Brain pericyte (primary cell): ENCODE data around the gene NBAS.

Source experiments
- DNase-seq: peaks from one replicate; pipeline ENCODE4 v3.0.0-alpha.2; 2012; ENCODE audit warnings: low read depth, low spot score

Gene NBAS

DNA sequence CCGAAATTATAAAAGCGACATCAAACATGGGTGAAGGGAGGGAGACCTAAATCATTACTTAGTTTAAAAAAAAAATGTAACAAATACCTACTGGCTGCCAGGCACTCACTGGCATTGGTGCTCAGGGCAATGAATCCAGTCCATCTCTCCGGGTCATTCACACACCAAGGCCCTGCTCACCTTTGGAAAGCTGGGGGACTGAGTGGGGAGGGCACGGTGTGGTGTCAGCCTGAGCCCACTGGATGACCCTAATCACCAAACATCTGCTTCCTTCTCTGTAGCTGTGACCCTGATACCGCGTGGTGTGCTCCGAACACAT is 30.2 kb upstream of the NBAS start:
- DNase-seq = no peak

DNA sequence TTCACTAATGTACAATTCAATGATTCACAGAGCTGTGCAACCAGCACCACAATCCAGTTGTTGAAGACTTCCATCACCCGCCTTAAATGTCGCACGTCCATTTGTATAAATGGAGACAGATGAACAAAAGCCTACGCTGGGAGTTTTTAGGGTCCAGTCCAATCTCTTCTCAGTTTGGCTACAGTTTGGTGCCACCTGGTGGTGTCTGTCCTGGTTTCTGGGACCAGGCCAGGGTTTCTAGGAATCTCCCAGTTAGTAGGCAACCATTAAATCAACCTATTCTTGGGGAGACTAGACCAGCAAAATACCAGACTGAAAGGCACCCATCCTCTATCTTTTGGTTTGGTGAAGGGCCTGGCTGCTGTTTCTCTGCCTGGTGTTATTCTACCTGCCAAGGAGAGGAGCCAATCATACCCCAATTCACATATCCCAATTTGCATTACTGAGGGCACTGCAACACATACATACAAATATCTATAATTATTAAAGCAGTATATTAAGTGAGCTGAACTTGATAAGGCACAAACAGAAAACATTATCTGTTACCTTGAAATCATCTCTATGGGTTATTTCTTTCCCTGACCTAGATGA is 27.3 kb upstream of the NBAS start:
- DNase-seq = no peak

DNA sequence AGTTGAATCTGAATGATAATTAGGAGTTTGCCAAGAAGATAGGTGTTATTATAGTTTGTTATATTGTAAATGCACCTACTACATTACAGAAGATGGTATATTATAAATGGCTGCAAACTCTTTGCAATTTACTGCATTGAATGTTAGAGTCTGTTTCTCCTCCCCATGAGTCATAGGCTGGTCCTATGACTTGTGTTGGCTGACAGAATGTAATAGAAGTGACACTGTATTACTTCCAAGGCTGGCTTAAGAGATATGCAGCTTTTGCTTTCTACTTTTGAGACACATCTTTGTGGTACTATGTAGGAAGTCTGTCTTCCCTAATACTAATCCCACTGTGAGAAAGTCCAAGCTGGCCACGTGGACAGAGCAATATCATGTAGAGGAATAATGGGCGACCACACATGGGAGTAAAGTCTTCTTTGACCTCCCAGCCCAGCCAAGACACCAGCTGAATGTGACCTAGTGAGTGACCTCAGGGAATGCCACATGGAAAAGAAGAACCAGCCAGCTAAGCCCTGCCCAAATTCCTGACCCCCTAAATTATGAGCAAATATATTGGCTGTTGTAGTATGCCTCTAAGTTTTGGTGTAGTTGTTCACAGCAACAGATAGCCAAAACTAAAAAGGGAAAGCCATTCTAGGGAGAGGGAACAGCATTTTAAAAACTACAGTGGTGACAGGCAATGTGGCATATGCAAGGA is 23.8 kb upstream of the NBAS start:
- no peak for DNase-seq

DNA sequence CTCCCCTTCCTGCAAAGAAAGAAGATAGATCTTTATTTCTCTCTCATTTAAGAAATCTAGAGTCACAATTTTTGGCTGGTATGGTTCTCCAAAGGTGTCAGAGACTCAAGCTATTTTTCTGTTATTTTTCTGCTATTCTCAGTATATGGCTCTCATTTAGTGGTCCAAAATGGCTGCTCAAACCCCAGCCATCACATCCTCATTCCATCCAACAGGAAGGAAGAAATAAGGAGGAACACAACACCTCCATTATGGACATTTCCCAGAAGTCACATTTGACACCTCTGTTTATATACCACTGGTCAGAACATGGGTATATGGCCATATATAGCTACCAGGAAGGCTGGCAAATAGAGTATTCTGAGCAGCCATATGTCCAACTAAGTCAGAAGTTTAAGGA is 23.2 kb upstream of the NBAS start:
- DNase-seq = no peak

DNA sequence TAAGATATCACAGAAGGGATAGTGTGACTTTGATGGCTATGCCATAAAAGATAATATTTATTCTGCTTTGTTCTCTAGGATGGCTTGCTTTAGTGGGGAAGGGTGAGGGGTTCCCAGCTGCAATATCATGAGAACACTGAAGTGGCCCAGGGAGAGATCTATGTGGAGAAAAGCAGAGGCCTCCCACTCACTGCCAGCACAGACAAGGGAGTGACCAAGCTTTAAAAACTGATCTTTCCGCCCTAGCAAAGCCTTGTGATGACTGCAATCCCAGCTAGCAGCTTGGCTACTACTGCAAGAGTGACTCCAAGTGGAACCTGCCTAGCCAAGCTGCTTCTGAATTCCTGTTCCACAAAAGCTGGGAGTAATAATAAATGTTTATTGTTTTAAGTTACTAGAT is 22.7 kb upstream of the NBAS start:
- no peak for DNase-seq

DNA sequence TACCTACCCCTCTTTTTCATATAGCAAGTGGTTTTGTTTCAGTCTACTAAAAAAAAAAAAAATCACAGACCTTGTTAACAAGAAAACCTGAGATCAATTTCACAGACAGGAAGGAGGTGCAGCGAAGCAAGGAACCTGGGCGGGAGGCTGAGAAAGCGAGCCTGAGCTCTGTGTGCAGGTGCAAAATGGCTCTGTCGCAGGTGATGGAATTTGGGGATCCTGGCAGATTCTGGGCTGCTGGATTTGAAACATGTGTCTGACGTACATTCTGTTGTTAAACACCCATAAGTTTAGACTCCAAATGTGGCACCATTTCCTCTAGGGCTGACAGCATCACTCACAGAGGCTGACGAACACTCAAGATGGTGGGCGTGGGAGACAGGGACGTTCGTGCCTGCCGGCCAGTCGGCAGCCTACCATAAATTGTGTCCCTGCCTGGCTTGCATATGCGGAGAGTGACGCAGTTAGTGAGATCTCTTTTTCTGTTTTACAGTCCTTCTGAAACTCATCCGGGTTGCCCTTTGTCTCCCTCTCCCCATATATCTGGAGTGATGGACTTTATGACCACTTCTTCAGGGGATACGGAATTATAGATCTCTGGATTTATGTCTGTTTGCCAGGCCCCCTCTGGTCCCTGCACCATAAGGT is 21.7 kb upstream of the NBAS start:
- no peak for DNase-seq

DNA sequence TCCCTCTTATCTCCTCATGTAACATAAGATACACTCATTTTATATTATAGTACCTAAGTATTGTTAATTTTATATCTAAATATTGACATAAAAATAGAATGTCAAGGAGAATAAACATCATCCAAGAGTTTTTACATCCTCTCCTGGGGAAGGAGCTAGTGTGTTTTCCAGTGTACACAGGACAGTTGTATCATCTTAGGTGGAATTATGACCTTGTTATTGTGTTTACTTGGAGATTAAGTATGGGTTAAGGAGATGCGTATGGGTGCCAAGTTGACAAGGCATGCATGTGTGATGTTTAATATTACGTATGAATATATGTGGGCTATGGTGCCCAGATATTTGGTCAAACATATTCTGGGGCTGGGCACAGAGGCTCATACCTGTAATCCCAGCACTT is 19.3 kb upstream of the NBAS start:
- no peak for DNase-seq

DNA sequence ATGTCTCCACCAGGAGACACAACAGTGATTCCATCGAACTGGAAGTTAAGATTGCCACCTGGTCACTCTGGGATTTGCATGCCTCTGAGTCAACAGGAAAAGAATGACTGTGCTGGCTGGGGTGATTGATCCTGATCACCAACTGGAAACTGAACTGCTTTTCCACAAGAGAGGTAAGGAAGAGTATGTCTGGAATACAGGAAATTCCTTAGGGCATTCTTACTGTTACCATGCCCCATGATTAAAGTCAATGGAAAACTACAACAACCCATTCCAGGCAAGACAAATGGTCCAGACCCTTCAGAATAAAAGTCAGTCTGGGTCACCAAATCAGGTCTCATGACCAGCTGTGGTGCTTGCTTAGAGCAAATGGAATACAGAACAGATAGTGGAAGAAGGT is 18.5 kb upstream of the NBAS start:
- no peak for DNase-seq

DNA sequence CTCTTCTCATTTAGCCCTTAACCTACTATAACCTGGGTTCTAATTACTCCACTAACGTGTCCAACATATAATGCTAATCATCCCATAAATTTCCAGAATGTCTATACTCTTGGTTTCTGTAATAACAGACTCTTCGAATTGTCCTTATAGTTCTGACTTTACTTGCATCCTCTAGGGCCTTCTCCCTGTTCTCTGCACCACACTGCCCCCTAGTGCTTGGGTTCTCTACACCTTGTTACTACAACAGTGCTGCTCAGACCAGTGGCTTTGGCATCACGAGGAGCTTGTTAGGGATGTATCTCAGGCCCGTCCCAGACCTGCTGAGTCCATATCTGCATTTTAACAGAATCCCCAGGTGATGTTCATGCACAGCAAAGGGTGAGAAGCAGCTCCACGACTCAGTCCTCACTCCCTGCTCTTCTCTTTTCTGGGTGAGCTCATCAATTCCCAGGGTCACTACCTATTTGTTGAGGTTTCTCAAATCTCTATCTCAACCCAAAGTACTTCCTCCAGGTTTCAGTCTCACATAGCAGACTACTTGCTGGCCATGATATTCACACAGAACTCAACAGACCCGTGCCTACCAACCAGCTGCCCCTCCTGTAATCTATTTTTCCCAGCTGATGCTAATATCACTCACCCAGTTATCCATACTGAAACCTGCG is 16.1 kb upstream of the NBAS start:
- DNase-seq = no peak

DNA sequence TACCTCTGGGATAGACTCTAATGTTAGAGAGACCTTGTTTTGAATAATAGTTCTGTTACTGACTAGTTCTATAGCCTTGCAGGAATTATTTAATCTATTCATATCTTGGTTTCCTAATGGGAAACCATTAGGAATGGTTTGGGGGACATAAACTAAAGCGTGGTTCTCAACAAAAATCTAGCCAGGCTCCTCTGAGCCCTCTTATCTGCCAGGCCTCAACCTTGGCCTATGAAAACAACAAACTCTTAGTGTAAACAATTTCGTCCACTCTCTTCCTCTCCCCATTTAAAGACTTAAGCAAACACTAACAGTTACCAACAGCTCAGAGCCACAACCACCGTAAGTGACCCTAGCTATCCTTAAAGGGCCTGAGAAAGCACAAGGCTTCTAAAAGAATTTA is 10.6 kb upstream of the NBAS start:
- DNase-seq = no peak

DNA sequence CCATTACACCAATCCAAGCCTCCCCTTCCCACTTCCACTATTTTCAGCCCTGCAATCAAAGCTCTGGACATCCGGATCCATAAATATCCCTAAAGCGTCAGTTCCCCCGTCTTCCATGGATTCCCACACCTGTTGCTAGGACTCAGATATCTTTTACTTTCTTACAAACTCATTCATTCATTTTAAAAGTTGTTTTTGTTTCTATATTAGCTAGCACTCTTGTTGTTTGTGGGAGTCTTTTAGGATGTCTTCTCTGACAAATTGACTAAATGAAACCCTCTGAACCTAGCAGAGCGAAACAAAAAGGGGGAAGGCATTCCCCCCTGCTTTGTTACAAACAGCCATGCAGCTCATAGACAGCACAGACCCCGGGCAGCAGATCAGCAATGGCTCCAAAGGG is 9.0 kb upstream of the NBAS start:
- DNase-seq = no peak

DNA sequence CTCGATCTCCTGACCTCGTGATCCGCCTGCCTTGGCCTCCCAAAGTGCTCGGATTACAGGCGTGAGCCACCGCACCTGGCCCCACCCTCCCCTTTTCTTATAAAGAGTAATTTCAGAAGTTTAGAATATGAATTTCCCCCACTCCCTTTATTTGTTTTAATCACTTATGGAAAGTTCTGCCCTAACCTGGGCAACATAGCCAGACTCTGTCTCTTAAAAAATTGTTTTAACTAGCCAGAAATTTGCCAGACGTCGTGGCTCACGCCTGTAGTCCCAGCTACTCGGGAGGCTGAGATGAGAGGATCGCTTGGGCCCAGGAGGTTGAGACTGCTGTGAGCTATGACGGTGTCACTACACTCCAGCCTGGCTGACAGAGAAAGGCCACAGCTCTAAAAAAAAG is 7.7 kb upstream of the NBAS start:
- DNase-seq = no peak

DNA sequence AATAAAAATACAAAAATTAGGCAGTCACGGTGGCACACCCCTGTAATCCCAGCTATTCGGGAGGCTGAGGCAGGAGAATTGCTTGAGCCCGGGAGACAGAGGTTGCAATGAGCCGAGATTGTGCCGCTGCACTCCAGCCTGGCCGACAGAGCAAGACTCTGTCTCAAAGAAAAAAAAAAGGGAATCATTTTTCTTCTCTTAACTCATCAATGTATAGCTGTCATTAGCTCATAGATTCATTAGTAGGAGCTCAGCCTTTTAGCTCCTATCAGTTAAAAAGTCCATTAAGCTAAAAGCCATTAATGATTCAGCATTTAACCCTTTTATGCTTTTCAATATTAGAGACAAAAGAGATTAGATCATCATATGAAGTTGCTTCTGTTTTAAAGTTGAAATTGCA is 5.8 kb upstream of the NBAS start:
- no peak for DNase-seq

DNA sequence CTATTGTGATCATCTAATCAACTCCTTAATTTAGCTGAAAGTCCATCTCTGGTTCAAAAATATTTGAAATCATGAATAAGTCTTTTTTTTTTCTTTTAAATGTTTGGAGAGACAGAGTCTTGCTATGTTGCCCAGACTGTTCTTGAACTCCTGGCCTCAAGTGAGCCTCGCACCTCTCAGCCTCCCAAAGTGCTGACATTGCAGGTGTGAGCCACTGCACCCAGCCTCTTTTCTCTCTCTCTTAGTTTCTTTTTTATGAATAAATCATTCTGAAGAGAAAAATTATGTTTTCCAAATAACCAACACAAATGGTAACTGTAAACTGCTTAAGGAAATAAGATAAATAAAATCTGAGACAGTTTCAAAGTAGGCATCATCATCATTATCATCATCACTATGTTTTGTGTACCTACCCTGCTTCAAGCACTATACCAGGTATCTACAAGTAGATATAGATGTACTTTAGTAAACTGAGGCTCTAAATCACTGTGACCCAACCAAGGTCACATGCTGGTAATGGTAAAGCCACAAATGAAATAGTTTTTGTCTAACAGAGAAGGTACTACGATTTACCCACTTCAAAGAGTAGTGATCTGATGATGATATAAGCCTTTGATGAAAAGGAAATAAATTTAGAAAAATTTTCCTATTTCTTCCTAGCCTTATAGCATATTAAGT is 5.0 kb upstream of the NBAS start:
- no peak for DNase-seq

DNA sequence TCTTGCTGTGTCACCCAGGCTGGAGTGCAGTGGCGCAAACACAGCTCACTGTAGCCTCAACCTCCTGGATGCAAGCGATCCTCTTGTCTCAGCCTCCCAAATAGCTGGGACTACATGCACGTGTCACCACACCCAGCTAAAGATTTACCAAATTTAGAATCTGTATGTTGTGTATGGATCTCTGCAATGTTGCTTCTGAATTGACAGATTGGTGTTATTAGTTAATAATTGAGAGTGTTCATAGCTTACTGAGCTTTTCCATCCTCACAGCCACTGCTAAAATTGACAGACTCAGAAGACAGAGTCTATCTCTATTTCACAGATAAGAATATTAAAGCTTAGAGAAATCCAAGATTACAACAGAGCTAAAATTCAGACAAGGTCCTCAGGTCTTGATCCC is 4.3 kb upstream of the NBAS start:
- DNase-seq = no peak

DNA sequence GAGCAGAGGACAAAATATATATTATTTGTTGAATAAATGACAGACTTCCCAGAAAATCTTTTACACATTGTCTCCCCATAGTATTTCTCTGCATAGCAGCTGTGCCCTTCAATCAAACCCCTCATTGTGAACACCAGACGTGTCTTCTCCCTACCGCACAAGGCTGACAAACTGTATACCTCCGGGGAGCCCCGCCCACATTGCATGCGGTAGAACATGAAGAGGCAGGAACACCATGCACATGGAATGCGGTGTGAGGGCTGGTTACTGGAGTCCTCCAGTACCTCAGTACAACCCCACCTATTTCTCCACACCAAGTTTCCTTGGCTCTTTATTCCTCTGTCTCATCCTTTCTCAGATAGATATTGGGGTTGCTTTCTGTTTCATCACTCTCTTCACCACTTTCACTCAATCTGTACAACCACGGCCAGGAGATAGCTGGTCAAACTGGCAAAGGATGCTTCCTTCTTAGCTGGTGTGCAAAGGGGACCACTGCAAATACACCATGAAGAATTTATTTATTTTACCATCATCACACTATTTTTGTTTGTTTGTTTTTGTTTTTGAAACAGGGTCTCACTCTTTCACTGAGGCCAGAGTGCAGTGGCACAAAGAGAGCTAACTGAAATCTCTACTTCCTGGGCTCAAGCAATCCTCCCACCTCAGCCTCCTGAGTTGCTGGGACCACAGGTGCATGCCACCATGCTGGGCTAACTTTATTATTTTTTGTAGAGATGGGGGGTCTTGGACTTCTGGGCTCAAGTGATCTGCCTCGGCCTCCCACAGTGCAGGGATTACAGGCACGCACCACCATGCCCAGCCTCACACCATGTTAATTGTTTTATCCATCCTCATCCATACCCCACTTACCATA is 2.3 kb upstream of the NBAS start:
- no peak for DNase-seq

DNA sequence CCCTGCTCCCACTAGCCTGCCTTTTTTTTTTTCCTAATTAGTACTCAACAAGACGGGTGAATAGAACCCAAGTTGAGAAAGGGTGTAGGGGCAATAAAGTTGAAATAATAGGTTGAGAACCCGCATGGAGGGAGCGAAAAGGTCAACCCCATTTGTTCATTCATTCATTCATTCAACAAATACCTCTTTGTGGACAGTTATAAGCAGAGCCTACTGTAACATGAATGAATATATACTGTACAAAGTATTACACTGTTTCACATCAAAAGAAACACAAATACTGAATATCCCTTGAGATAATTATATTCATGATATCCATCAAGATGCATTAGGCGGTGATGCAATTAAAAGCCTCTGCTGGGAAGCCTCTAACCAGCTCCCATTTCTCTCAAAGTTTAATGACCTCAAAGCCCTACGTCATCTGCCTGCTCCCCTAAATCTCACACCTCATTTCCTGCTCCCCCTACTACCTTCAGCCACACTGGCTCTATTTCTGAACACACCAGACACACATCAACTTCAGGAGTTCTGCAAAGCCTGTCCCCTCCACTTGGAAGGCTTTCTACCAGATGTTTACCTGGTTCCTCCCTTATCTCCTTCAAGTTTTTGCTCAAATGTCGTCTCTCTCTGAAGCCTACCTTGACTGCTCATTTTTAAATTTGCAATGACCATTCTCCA is 1.4 kb upstream of the NBAS start:
- DNase-seq = no peak

DNA sequence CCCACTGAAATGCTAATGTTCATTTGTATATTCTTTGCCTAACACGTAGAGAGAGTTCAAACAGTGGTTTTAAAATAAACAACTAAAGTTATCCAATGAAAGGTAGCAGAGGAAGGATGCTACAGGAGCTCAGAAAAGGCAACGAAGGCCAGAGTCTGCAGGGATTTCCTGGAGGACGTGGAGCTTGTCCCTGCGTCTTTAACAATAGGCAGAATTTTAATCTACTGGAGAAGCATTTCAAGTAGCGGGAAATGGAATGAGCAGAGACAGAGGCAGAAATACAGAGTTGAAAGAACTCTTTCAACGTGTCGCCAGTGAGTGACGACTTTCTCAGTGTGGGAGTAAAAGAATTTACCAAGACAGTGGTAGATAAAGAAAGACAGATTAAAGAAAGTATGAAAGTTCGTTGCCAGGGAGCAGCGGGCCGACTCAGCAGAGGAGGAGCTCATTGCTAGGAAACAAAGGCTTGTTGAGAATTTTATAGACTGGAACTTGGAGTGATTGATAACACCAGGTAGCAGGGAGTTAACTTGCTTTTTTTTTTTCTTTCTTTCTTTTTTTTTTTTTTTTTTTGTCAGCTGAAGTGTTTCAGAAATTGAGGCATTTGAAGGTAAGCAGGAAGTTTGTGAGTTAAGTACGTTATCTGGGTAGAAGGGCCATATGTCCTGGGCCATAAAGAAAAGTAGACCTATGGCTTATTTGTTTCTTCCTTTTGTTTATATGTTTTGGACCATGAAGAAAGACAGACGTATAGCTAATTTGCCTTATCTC is 625 bp upstream of the NBAS start:
- DNase-seq = no peak

DNA sequence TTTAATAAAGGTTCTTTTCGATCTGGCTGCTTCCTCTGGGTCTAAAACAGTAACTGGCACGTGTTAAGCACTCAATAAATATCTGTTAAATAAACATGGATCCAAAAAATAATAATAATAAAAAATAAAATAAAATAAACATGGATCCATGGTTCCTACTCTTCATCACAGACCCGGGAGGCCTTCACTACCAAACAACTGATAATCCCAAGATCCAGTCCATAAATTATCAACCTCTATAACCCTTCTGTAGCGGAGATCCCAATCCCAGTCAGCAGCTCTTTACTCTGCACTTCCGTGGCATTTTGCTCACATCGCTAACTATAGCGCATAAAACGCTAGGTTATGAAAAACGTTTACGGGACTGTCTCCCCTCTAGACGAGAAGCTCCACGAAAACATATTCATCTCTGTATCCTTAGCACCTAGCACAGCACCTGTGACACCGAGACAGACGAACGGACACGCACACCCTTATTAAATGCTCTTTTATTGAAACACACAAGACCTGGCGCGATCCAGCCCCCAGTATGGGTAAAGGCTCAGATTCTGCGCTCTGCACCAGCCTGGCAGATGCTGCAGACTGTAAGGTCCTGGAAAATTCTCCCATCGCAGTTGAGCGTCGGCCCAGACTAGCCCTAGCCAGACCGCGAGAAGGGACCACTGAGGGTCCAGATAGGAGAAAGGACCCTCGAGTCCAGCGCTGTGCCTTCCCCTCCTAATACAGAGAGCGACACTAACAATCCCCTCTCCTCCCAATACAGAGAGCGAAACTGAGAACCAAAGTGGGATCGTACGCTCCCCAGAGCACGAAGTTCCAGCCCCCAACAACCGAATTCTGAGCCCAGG is 770 bp downstream of the NBAS start:
- no peak for DNase-seq
